NCI-H1436 (cell line): Measurements from ENCODE around the gene SLC9B1.

Experiments used
- DNase-seq: peaks from one replicate; lab custom pipeline; 2025; lab: John Stamatoyannopoulos, UW

SLC9B1 gene, protein sequence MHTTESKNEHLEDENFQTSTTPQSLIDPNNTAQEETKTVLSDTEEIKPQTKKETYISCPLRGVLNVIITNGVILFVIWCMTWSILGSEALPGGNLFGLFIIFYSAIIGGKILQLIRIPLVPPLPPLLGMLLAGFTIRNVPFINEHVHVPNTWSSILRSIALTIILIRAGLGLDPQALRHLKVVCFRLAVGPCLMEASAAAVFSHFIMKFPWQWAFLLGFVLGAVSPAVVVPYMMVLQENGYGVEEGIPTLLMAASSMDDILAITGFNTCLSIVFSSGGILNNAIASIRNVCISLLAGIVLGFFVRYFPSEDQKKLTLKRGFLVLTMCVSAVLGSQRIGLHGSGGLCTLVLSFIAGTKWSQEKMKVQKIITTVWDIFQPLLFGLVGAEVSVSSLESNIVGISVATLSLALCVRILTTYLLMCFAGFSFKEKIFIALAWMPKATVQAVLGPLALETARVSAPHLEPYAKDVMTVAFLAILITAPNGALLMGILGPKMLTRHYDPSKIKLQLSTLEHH

GRCh38 chr4:103019308-103020124, at the start of gene SLC9B1:
Gene SLC9B1, minus strand, starts transcription at chr4:103019705. Its CDS starts 27,994 bp downstream, at chr4:102991711.
- DNase-seq, result peak; percentile 86

DNA sequence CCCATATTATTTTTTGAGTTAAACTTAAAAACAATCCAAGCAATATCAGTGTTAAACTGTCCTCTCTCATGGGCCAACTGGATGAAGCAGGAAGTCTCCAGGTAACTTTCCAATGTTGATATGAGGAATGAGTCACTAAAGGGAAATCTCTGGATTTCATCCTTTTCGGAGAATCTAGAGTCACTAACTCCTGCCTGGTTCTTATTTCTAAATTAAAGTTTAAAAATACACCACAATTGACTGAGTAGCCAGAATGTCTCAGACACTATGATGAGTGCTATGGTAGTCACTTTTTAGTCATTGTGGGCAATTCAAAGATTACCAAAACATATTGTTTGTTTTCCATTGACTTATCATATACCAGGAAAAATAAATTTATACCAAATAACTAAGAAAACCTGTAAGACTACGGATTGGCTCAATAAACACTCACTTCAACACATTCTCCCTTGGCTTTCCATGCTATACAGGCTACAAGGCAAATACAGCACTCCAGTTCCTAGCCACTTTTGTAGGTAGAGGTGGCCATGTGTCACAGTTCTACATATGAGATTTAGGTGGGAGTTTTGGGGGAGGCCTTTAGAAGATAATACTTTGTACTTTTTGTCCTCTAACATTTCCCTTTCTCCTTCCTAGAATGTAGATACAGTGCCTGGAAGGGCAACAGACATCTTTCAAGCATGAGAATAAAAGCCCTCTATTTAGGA, 48.5 kb upstream of the SLC9B1 start:
- DNase-seq, result no peak

- no peak for DNase-seq
Measured at GRCh38 chr4:103060453-103061148, 41.1 kb upstream of the SLC9B1 start.

DNA sequence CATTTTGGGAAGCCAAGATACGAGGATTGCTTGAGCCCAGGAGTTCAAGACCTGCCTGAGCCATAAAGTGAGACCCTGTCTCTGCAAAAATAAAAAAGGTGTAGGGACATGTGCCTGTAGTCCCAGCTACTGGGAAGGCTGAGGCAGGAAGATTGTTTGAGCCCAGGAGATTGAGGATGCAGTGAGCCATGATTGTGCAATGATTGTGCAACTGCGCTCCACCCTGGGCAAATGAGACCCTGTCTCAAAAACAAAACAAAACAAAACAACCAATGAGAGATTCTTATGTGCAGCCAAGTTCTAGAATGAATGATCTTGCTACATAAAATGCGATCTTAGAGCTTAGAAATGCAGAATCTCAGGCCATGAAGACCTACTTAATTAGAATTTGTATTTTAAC, 34.5 kb upstream of the SLC9B1 start:
- no peak for DNase-seq

DNA sequence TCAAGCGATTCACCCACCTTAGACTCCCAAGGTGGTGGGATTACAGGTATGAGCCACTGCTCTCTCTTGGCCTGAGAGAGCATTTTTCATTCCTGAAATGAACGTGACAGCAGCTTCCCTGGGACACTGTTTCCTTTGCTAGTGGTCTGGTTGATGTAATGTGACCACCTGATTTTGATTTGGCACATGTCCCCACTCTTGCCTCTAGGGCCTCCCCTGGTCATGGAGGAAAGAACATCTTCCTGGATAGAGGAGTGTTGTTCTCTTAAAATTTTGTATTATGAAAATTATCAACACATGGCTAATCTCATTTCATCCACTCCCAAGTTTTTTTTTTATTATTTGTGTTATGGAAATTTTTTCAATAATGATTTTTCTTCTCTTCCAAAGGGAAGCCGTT, 33.3 kb upstream of the SLC9B1 start:
- DNase-seq, result no peak

- DNase-seq, result no peak
Measured at GRCh38 chr4:103052145-103052544, 32.6 kb upstream of the SLC9B1 start.

DNA sequence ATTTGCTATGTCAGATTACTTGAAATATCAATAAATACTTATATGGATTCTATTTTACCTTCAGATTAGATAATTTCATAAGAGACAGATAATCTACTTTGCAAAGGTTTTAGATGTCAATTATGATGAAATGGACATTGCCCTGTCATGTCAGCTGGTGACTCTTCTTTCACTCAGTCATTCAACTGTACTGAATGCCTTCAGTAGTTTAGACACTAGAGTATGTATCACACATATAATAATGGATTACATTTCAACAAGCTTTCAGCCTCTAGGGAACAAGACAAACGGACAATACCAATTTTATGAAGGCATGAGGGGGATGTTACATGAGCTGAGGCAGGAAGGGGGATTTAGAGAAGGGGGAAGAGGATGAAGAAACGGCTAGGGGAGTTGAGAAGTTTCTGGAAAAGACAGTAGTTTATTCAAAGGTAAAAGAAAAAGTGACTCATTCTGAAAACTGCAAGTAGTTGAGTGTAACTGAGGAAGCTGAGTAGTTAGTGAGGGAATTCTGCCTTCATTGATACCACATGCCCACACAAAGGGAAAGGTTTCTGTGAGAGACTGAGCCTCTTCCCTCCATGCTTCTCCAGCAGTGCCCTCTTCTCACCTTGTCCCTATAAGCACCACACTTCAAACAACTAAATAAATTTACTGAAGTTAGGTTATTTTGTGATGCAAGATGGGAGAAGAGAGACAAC, 31.4 kb upstream of the SLC9B1 start:
- DNase-seq, result no peak

- peak; percentile 16 for DNase-seq
Measured at GRCh38 chr4:103046416-103047290, 27.1 kb upstream of the SLC9B1 start.

GRCh38 chr4:103044183-103044582, 24.7 kb upstream of the SLC9B1 start:
- DNase-seq, result no peak

DNA sequence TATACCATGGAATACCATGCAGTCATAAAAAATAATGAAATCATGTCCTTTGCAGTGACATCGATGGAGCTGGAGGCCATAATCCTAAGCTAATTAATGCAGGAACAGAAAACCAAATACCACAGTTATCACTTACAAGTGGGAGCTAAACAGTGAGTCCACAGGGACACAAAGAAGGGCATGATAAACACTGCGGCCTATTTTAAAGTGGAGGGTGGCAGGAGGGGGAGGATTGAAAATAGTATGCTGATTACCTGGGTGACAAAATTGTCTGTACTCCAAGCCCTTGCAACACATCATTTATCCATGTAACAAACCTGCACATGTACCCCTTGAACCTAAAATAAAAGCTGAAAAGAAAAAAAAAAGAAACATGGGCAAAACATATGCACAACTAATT, 16.7 kb upstream of the SLC9B1 start:
- no peak for DNase-seq

GRCh38 chr4:103032574-103032973, 13.1 kb upstream of the SLC9B1 start:
- DNase-seq, result peak; percentile 6

- no peak for DNase-seq
Measured at GRCh38 chr4:103030791-103031190, 11.3 kb upstream of the SLC9B1 start.

- DNase-seq, result no peak
Measured at GRCh38 chr4:103029300-103029699, 9.8 kb upstream of the SLC9B1 start.

DNA sequence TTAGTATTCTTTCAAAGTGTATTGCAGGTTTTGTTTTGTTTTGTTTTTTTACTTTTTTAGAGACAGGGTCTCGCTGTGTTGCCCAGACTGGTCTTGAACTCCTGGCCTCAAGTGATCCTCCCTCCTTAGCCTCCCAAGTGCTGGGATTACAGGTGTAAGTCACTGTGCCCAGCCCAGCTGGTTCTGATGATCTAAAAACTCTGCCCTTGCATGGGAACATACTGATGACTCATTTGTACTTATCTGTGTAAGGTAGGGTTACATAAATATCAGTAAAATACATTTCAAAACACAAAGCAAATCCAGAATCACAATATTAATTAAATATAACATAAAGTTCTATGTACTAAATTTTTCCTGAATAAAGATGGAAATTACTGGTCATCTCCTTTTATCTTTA, 7.4 kb upstream of the SLC9B1 start:
- no peak for DNase-seq

DNA sequence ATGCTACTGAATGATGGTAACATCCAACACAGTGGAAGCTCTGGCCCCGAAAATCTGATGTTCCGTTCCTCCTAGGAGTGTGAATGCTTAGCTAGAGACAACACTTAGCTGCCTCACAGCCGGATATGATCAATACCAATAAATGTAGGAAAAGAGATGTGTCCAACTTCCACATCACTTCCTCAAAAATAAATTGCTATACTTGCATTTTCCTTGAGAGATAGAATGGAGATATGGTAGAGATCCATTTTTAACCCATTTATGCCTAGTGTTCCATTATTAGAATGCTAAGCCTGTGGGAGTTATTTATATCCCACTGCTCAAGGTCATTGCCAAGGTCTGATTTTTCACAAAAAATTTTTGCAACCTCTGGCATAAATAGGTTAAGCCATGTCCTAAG, 5.5 kb upstream of the SLC9B1 start:
- DNase-seq, result no peak

DNA sequence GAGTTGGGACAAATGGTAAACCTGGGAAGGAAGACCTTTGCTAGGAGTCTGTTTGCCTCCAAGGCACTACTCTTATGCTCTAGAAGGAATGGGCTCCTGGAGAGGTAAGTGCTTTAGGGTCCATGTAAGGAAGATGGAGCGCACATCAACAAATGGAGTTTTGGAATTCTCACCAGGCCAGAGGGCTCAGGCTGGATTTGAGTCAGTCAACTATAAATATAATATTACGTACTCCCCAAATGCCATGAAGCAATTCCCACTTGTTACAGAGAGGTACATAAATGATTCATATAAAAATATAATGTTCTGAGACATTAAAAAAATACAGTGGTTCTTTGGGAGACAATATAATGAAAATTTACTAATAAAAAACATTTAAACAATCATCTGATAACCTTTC, 1.6 kb upstream of the SLC9B1 start:
- no peak for DNase-seq

GRCh38 chr4:103018391-103019307, 856 bp downstream of the SLC9B1 start:
- no peak for DNase-seq

GRCh38 chr4:103012551-103012950, 7.0 kb downstream of the SLC9B1 start:
- no peak for DNase-seq

GRCh38 chr4:103012060-103012459, 7.4 kb downstream of the SLC9B1 start:
- DNase-seq, result no peak
